SK-N-SH (cell line): ENCODE data around the gene GRIP2. TPM values are rescaled to one million over a fixed set of nuclear protein-coding genes. Genes with fewer than 3 reads are reported as not detected.

Source experiments
- CTCF ChIA-PET: fragments of 300-600, 350-600 bp; formaldehyde crosslinking; extraction: SDS; loops from one replicate; lab custom pipeline; 2021; lab: Yijun Ruan, JAX
- POLR2A ChIA-PET: fragments of 350-600 bp; sonication (Branson Sonifier 250); formaldehyde crosslinking; extraction: SDS; loops from one replicate; lab custom pipeline; 2020; ENCODE audit warnings: antibody characterized with exemption, inconsistent platforms; lab: Yijun Ruan, JAX
- DNase-seq: peaks from one replicate; pipeline ENCODE4 v3.0.0; 2012
- H2AFZ ChIP-seq: fragments of 200-600 bp; sonication (generic); 2 replicates; pipeline ENCODE4 v1.8.1; 2016; ENCODE audit warnings: antibody characterized with exemption, mild to moderate bottlenecking, low read depth
- H3F3A ChIP-seq: fragments of 200-600 bp; sonication (generic); replicated peaks from 2 replicates; pipeline ENCODE3; 2016; ENCODE audit warnings: antibody characterized with exemption, mild to moderate bottlenecking; ENCODE audit not compliant: insufficient read depth
- H3K27ac ChIP-seq, 2 experiments: fragments of 200-500 bp in 1 of 2; fragments of 200-600 bp in 1 of 2; sonication (Bioruptor generic) in 1 of 2; sonication (generic), shearing (Covaris generic) in 1 of 2; 2 replicates each; pipeline versions ENCODE4 v1.5.1 to v1.6.1; 2014 to 2016; ENCODE audit warnings: low read depth in 2 of 2, inconsistent platforms in 1 of 2, low read length in 1 of 2, mild to moderate bottlenecking in 1 of 2, mixed read lengths in 1 of 2
- H3K27me3 ChIP-seq: fragments of 200-600 bp; sonication (generic), shearing (Covaris generic); 2 replicates; pipeline ENCODE4 v1.6.1; 2016; ENCODE audit warnings: mixed run types; ENCODE audit not compliant: insufficient read depth
- H3K36me3 ChIP-seq, 2 experiments: fragments of 200-500 bp in 1 of 2; fragments of 200-600 bp in 1 of 2; sonication (Bioruptor generic) in 1 of 2; sonication (generic) in 1 of 2; replicated peaks in 1 of 2; 2 replicates each; pipeline versions ENCODE3 to v1.5.1; 2014 to 2016; ENCODE audit warnings: low read length in 1 of 2, mild to moderate bottlenecking in 1 of 2; ENCODE audit not compliant: insufficient read depth in 2 of 2, control insufficient read depth in 1 of 2
- H3K4me1 ChIP-seq, 2 experiments: fragments of 200-500 bp in 1 of 2; fragments of 200-600 bp in 1 of 2; sonication (Bioruptor generic) in 1 of 2; sonication (generic), shearing (Covaris generic) in 1 of 2; 2 replicates each; pipeline versions ENCODE4 v1.5.1 to v1.6.1; 2014 to 2016; ENCODE audit warnings: low read depth in 1 of 2, low read length in 1 of 2, mixed run types in 1 of 2; ENCODE audit not compliant: insufficient read depth in 2 of 2, control insufficient read depth in 1 of 2
- H3K4me2 ChIP-seq: fragments of 200-600 bp; sonication (generic), shearing (Covaris generic); 2 replicates; pipeline ENCODE4 v1.6.1; 2017; ENCODE audit warnings: mixed run types
- H3K4me3 ChIP-seq, 2 experiments: fragments of 200-500 bp in 1 of 2; fragments of 200-600 bp in 1 of 2; sonication (Bioruptor generic) in 1 of 2; sonication (generic), shearing (Covaris generic) in 1 of 2; 2 replicates each; pipeline versions ENCODE4 v1.5.1 to v1.8.1; 2014 to 2016; ENCODE audit warnings: low read depth in 2 of 2, inconsistent platforms in 1 of 2, low read length in 1 of 2, mild to moderate bottlenecking in 1 of 2, mixed read lengths in 1 of 2, moderate library complexity in 1 of 2
- H3K79me2 ChIP-seq: fragments of 200-600 bp; sonication (generic); 2 replicates; pipeline ENCODE4 v1.8.1; 2017; ENCODE audit warnings: mild to moderate bottlenecking; ENCODE audit not compliant: insufficient read depth
- H3K9ac ChIP-seq: fragments of 200-600 bp; sonication (generic); 2 replicates; pipeline ENCODE4 v1.6.1; 2017; ENCODE audit warnings: mixed run types
- H3K9me2 ChIP-seq: fragments of 200-600 bp; sonication (generic); 2 replicates; pipeline ENCODE4 v1.6.1; 2017; ENCODE audit warnings: mixed run types
- H3K9me3 ChIP-seq: fragments of 200-600 bp; sonication (generic); 2 replicates; pipeline ENCODE4 v1.6.1; 2017; ENCODE audit warnings: mixed run types, mild to moderate bottlenecking, moderate library complexity
- H4K20me1 ChIP-seq: fragments of 200-600 bp; sonication (generic); 2 replicates; pipeline ENCODE4 v1.6.1; 2017; ENCODE audit warnings: mild to moderate bottlenecking, mixed run types; ENCODE audit not compliant: insufficient read depth
- CHD2 ChIP-seq: fragments of 150-350 bp; IDR thresholded peaks from 2 replicates; pipeline ENCODE4 v1.6.1; 2018; ENCODE audit warnings: low read length; ENCODE audit not compliant: partially characterized antibody
- EZH2phosphoT487 ChIP-seq: fragments of 200-600 bp; sonication (generic); IDR thresholded peaks from 2 replicates; pipeline ENCODE4 v1.6.1; 2017; ENCODE audit warnings: low read depth, mixed run types, mild to moderate bottlenecking, antibody characterized with exemption, moderate library complexity, borderline replicate concordance
- FOSL2 ChIP-seq: IDR thresholded peaks from 2 replicates; pipeline ENCODE4 v1.4.0; 2012; ENCODE audit warnings: low read depth, mild to moderate bottlenecking, moderate library complexity, borderline replicate concordance
- GATA2 ChIP-seq: sonication (generic); formaldehyde crosslinking; IDR thresholded peaks from 2 replicates; pipeline ENCODE4 v1.5.0; 2020; ENCODE audit warnings: mild to moderate bottlenecking, missing genetic modification reagents
- MAX ChIP-seq: IDR thresholded peaks from 2 replicates; pipeline ENCODE4 v1.4.0; 2012; ENCODE audit warnings: low read depth
- MXI1 ChIP-seq: IDR thresholded peaks from 2 replicates; pipeline ENCODE4 v1.6.1; 2012; ENCODE audit warnings: mild to moderate bottlenecking, low read depth, low read length, improper control_type of control experiment
- NFIC ChIP-seq: IDR thresholded peaks from 2 replicates; pipeline ENCODE4 v1.4.0; 2012; ENCODE audit warnings: borderline replicate concordance
- NRF1 ChIP-seq: IDR thresholded peaks from 2 replicates; pipeline ENCODE4 v1.6.1; 2012; ENCODE audit warnings: low read depth, mild to moderate bottlenecking, low read length
- POLR2AphosphoS5 ChIP-seq: IDR thresholded peaks from 2 replicates; pipeline ENCODE4 v1.6.1; 2012; ENCODE audit warnings: low read depth, low read length
- RCOR1 ChIP-seq: fragments of 150-350 bp; IDR thresholded peaks from 2 replicates; pipeline ENCODE4 v1.6.1; 2017; ENCODE audit warnings: antibody characterized with exemption, low read length
- RXRA ChIP-seq: IDR thresholded peaks from 2 replicates; pipeline ENCODE4 v1.4.0; 2012; ENCODE audit warnings: low read depth, mild to moderate bottlenecking, borderline replicate concordance
- TCF12 ChIP-seq: IDR thresholded peaks from 2 replicates; pipeline ENCODE4 v1.4.0; 2012
- TEAD4 ChIP-seq: IDR thresholded peaks from 2 replicates; pipeline ENCODE4 v1.4.0; 2012; ENCODE audit warnings: mild to moderate bottlenecking, borderline replicate concordance; ENCODE audit not compliant: insufficient read depth
- USF2 ChIP-seq: fragments of 150-350 bp; IDR thresholded peaks from 2 replicates; pipeline ENCODE4 v1.6.1; 2017; ENCODE audit warnings: antibody characterized with exemption, low read length, low read depth, borderline replicate concordance
- YY1 ChIP-seq: IDR thresholded peaks from 2 replicates; pipeline ENCODE4 v1.4.0; 2012; ENCODE audit warnings: low read depth, mild to moderate bottlenecking
- WGBS: methylation state at CpG from one replicate; pipeline ENCODE4 v1.1.6; 2017; ENCODE audit warnings: low lambda C conversion rate; 5-methylcytosine and 5-hydroxymethylcytosine counted together
- polyA plus RNA-seq, 3 experiments: library from polyadenylated mRNA; depleted of rRNA; stranded (reverse); fragments of >200 nt; gene quantifications; 2 replicates each; pipeline ENCODE4 v1.2.3, GENCODE V29; 2012
- TF ChIP-seq, protein P1 (sequence below): fragments of 200-600 bp; sonication (generic); IDR thresholded peaks from 2 replicates; pipeline ENCODE4 v1.6.1; 2017; ENCODE audit warnings: antibody characterized with exemption, mild to moderate bottlenecking, moderate library complexity
- TF ChIP-seq, protein P2 (sequence below): fragments of 150-350 bp; IDR thresholded peaks from 2 replicates; pipeline ENCODE4 v1.6.1; 2016; ENCODE audit warnings: mild to moderate bottlenecking, low read depth, low read length
- TF ChIP-seq, protein P3 (sequence below): IDR thresholded peaks from 2 replicates; pipeline ENCODE4 v1.4.0; 2012; ENCODE audit warnings: low read depth, borderline replicate concordance

Gene GRIP2
- polyA plus RNA-seq, 1 of the 3 experiments (the other 2 are of a cell fraction) = 0.15 TPM

- H3K4me2 ChIP-seq = no peak overlapping the region
- H3K4me3 ChIP-seq = no peak overlapping the region
- H3K9me2 ChIP-seq = no peaks in the 10 kb centered on the region
- H3F3A ChIP-seq = no peaks in the 10 kb centered on the region
- H3K9me3 ChIP-seq = no peaks in the 10 kb centered on the region
- H3K79me2 ChIP-seq = no peaks in the 10 kb centered on the region
- TF ChIP-seq NRF1 = no peak
- no peak for TF ChIP-seq TEAD4
- no peak for TF ChIP-seq MAX
- TF ChIP-seq CHD2 = no peak
- TF ChIP-seq NFIC = no peak
- no peak for TF ChIP-seq GATA2 (CRISPR knock-in tag)
- TF ChIP-seq, protein P1, sequence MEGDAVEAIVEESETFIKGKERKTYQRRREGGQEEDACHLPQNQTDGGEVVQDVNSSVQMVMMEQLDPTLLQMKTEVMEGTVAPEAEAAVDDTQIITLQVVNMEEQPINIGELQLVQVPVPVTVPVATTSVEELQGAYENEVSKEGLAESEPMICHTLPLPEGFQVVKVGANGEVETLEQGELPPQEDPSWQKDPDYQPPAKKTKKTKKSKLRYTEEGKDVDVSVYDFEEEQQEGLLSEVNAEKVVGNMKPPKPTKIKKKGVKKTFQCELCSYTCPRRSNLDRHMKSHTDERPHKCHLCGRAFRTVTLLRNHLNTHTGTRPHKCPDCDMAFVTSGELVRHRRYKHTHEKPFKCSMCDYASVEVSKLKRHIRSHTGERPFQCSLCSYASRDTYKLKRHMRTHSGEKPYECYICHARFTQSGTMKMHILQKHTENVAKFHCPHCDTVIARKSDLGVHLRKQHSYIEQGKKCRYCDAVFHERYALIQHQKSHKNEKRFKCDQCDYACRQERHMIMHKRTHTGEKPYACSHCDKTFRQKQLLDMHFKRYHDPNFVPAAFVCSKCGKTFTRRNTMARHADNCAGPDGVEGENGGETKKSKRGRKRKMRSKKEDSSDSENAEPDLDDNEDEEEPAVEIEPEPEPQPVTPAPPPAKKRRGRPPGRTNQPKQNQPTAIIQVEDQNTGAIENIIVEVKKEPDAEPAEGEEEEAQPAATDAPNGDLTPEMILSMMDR = no peak
- no peak for TF ChIP-seq EZH2phosphoT487
- TF ChIP-seq RCOR1 = no peak
- no peak for TF ChIP-seq FOSL2
- TF ChIP-seq MXI1 = no peak
- no peak overlapping the region for H3K27ac ChIP-seq
- peaks cover 0 to 19% of the 10 kb centered on the region in 2 experiments; a peak in 1 of 4 replicates for H3K4me1 ChIP-seq
- no peak overlapping the region for H2AFZ ChIP-seq
- H4K20me1 ChIP-seq = no peaks in the 10 kb centered on the region
- no peak overlapping the region for H3K9ac ChIP-seq
- no peaks in the 10 kb centered on the region for H3K27me3 ChIP-seq
- ChIA-PET POLR2A (no interaction called here), CTCF (interaction anchor here (3.7 kb wide), 1 partner anchor 7 kb away, joined by 25 read pairs; no protein-coding TSS in a partner anchor)
- DNase-seq = no peak
- 69% methylated on average over 14 of the region's 22 CpGs for WGBS
- no peaks in the 10 kb centered on the region for H3K36me3 ChIP-seq
These were observed 15.7 kb upstream of the GRIP2 start for GRCh38 chr3:14555835-14556234.

DNA sequence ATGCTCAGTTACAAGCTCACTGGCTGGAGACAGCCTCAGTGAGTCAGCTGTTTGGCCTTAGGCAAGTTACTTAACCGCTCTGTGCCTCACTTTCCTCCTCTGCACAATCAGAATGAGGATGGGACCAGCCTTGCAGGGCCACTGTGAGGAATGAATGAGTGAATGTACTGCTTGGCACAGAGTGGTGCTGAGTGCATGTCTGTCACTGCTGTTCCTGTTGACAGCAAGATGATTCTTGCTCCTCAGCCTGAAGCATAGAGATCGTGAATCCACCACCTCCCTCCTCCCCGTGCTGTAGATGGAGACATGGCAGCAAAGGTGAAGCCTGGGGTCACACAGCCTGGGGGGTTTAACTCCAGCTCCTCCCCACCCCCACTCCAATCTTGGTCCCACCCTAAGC, 14.6 kb upstream of the GRIP2 start:
- H2AFZ ChIP-seq = no peak overlapping the region
- no peak overlapping the region for H3K27ac ChIP-seq
- ChIA-PET POLR2A (no interaction called here), CTCF (no interaction called here)
- no peak overlapping the region for H3K9ac ChIP-seq
- peaks cover 0 to 22% of the 10 kb centered on the region in 2 experiments; a peak in 1 of 4 replicates for H3K4me1 ChIP-seq
- H3K79me2 ChIP-seq = no peaks in the 10 kb centered on the region
- H3K9me2 ChIP-seq = no peaks in the 10 kb centered on the region
- H3K4me3 ChIP-seq = no peak overlapping the region
- no peaks in the 10 kb centered on the region for H3K27me3 ChIP-seq
- no peaks in the 10 kb centered on the region for H3K36me3 ChIP-seq
- WGBS = 53% methylated on average over 3 of the region's 3 CpGs
- H4K20me1 ChIP-seq = no peaks in the 10 kb centered on the region
- H3K4me2 ChIP-seq = no peak overlapping the region
- H3F3A ChIP-seq = no peaks in the 10 kb centered on the region
- H3K9me3 ChIP-seq = no peaks in the 10 kb centered on the region
- DNase-seq = no peak
- TF ChIP-seq, protein P1 = no peak
- TF ChIP-seq CHD2 (no peak), RXRA (no peak), POLR2AphosphoS5 (no peak), YY1 (no peak), USF2 (no peak), TCF12 (no peak), FOSL2 (no peak), NRF1 (no peak)
- TF ChIP-seq, protein P2, sequence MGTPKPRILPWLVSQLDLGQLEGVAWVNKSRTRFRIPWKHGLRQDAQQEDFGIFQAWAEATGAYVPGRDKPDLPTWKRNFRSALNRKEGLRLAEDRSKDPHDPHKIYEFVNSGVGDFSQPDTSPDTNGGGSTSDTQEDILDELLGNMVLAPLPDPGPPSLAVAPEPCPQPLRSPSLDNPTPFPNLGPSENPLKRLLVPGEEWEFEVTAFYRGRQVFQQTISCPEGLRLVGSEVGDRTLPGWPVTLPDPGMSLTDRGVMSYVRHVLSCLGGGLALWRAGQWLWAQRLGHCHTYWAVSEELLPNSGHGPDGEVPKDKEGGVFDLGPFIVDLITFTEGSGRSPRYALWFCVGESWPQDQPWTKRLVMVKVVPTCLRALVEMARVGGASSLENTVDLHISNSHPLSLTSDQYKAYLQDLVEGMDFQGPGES = no peak
- TF ChIP-seq, protein P3, sequence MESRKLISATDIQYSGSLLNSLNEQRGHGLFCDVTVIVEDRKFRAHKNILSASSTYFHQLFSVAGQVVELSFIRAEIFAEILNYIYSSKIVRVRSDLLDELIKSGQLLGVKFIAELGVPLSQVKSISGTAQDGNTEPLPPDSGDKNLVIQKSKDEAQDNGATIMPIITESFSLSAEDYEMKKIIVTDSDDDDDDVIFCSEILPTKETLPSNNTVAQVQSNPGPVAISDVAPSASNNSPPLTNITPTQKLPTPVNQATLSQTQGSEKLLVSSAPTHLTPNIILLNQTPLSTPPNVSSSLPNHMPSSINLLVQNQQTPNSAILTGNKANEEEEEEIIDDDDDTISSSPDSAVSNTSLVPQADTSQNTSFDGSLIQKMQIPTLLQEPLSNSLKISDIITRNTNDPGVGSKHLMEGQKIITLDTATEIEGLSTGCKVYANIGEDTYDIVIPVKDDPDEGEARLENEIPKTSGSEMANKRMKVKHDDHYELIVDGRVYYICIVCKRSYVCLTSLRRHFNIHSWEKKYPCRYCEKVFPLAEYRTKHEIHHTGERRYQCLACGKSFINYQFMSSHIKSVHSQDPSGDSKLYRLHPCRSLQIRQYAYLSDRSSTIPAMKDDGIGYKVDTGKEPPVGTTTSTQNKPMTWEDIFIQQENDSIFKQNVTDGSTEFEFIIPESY = no peak
